ENCODE measurements around the gene FLAD1.

GRCh38 chr1:155011437-155012025 is 28.4 kb downstream of the FLAD1 start:
- no peak for TF ChIP-seq RFX5 (IDR thresholded peaks at IDR 0.05; ENCODE audit: low read depth, low read length)
- no peak for TF ChIP-seq CTCF (conservative IDR thresholded peaks at IDR 0.05; ENCODE audit: low read depth, low read length)
- TF ChIP-seq POLR2A (IDR thresholded peaks at IDR 0.05; ENCODE audit: low read depth, low read length) = no peak
- no peak for TF ChIP-seq MXI1 (IDR thresholded peaks at IDR 0.05; ENCODE audit: borderline replicate concordance, low read depth, low read length)
- no peak for TF ChIP-seq USF2 (IDR thresholded peaks at IDR 0.05; ENCODE audit: low read depth, low read length)
